Measurements from ENCODE around the gene SUSD6.

The SUSD6 gene

DNA sequence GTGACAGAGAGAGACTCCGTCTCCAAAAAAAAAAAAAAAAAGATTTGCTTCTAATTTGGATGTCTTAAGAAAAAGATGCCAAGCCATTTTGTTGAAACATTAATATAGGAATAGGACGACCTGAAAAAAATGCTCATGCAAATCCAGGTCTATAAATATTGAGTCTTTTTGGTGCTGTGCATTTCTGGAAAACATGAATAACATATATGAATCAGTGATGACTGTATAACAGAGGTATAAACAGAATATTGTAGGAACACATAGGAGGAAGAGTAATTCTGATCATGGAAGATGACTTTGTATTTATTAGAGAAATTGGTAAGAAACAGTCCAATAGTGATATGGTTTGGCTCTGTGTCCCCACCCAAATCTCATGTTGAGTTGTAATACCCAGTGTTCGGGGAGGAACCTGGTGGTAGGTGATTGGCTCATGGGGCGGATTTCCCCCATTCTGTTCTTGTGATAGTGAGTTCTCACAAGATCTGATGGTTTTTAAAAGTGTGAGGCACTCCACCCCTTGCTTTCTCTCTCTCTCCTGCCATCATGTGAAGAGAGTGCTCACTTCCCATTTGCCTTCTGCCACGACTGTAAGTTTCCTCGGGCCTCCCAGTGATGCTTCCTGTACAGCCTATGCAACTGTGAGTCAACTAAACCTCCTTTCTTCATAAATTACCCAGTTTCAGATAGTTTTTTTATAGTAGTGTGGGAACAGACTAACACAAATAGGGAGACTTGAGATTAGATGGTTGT, 152.5 kb downstream of the SUSD6 start:
- no peak for DNase-seq (ENCODE audit: low read depth)
